Activated CD4-positive, alpha-beta T cell treated with anti-CD3 and anti-CD28 coated beads, Interleukin-10, Interleukin-2, amounts not matched to agents 100 ng/mL and 50 ng/mL, durations not matched to agents 16 hours and 8 hours (primary cell): Measurements from ENCODE around the gene FYN.
"Not testable (repeated sequence)": the region's sequence is repeated elsewhere in the genome, so short reads cannot be mapped to it uniquely, and the experiment has no call there.

Experiments used
- DNase-seq: peaks from one replicate; pipeline ENCODE4 v3.0.0-alpha.2; 2020

The FYN gene

GRCh38 chr6:111652156-111652555 lies 221.1 kb downstream of the FYN start:
- no peak for DNase-seq

- DNase-seq = no peak
Measured at GRCh38 chr6:111651185-111652034, 221.8 kb downstream of the FYN start.

- no peak for DNase-seq
Measured at GRCh38 chr6:111650049-111650448, 223.2 kb downstream of the FYN start.

- DNase-seq = no peak
Measured at GRCh38 chr6:111648100-111648499, 225.2 kb downstream of the FYN start.

GRCh38 chr6:111646942-111647341 lies 226.3 kb downstream of the FYN start:
- no peak for DNase-seq

- DNase-seq = no peak
Measured at GRCh38 chr6:111646034-111646433, 227.2 kb downstream of the FYN start.

GRCh38 chr6:111644893-111645430 lies 228.3 kb downstream of the FYN start:
- no peak for DNase-seq

GRCh38 chr6:111642463-111643158 lies 230.6 kb downstream of the FYN start:
- peak; percentile 47 for DNase-seq

- no peak for DNase-seq
Measured at GRCh38 chr6:111639266-111639665, 234.0 kb downstream of the FYN start.

GRCh38 chr6:111634981-111635380 lies 238.3 kb downstream of the FYN start:
- not testable (repeated sequence) for DNase-seq

- DNase-seq = no peak
Measured at GRCh38 chr6:111633822-111634221, 239.4 kb downstream of the FYN start.

GRCh38 chr6:111632468-111633247 lies 240.6 kb downstream of the FYN start:
- no peak for DNase-seq

GRCh38 chr6:111631903-111632460 lies 241.3 kb downstream of the FYN start:
- no peak for DNase-seq

GRCh38 chr6:111631018-111631417 lies 242.2 kb downstream of the FYN start:
- DNase-seq = no peak

- no peak for DNase-seq
Measured at GRCh38 chr6:111628142-111628850, 245.0 kb downstream of the FYN start.

- DNase-seq = no peak
Measured at GRCh38 chr6:111626441-111626840, 246.8 kb downstream of the FYN start.

GRCh38 chr6:111625461-111626391 lies 247.5 kb downstream of the FYN start:
- no peak for DNase-seq

GRCh38 chr6:111625099-111625416 lies 248.2 kb downstream of the FYN start:
- no peak for DNase-seq

- DNase-seq = no peak
Measured at GRCh38 chr6:111624401-111625098, 248.7 kb downstream of the FYN start.

- DNase-seq = no peak
Measured at GRCh38 chr6:111623046-111623718, 250.1 kb downstream of the FYN start.
